ENCODE data around the gene SYAP1.
"Not testable (repeated sequence)": the region's sequence is repeated elsewhere in the genome, so short reads cannot be mapped to it uniquely, and the experiment has no call there.

Gene SYAP1

DNA sequence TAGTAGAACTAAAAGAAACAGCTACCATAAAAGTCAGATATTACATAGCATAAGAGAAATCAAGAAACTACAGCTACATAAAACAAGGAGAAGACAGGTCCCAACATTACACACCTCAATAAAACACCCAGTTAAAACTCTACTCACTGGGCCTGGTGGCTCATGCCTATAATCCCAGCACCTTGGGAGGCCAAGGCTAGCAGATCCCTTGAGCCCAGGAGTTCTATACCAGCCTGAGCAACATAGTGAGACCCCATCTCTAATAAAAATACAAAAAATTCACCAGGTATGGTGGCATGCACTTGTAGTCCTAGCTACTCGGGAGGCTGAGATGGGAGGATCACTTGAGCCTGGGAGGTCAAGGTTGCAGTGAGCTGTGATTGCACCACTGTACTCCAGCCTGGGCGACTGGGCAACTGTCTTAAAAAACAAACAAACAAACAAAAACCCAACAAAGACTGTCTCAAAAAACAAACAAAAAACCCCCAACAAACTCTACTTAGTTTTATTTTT is 51.6 kb downstream of the SYAP1 start:
- no peak overlapping the region for H3K4me3 ChIP-seq (ENCODE audit: low read depth, low read length)
- TF ChIP-seq, protein P1, sequence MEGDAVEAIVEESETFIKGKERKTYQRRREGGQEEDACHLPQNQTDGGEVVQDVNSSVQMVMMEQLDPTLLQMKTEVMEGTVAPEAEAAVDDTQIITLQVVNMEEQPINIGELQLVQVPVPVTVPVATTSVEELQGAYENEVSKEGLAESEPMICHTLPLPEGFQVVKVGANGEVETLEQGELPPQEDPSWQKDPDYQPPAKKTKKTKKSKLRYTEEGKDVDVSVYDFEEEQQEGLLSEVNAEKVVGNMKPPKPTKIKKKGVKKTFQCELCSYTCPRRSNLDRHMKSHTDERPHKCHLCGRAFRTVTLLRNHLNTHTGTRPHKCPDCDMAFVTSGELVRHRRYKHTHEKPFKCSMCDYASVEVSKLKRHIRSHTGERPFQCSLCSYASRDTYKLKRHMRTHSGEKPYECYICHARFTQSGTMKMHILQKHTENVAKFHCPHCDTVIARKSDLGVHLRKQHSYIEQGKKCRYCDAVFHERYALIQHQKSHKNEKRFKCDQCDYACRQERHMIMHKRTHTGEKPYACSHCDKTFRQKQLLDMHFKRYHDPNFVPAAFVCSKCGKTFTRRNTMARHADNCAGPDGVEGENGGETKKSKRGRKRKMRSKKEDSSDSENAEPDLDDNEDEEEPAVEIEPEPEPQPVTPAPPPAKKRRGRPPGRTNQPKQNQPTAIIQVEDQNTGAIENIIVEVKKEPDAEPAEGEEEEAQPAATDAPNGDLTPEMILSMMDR (IDR thresholded peaks at IDR 0.05; ENCODE audit: borderline replicate concordance, insufficient read depth, low read depth, low read length), result no peak

DNA sequence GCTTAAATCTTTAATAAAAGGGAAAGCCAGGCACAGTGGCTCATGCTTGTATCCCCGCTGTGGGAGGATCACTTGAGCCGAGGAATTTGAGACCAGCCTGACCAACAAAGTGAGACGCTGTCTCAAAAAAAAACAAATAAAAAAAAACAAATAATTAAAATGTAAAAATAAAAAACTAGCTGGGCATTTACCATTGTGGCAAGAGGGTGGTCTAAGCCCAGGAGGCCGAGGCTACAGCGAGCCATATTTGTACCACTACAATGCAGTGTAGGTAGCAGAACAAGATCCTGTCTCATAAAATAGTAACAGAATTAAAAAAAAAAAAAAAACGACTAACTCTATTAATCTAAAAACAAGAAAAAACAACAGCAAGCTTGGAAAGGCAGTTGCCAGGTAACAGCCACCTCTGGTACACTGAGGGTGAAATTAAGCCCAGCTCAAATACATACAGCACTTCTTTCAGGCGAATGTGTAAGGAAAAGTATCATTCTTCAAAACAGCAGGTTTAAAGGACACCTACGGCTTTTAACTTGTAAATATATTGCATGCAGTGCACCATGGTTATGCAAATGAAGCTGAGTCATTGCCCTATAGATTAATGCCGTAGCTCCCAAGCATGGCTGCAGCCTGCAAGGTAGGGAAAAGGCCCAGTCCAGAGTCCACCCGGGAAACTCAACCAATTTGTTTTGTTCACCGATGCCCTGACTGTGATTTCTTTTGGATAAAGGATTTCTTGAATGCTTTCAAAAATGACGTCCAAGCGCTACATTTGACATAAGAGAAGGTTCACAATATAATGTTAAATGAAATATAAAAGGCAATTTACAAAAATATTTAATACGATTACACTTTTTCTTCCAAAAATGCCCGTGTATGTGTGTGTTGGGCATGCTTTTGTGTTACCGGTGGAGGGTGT is 52.3 kb downstream of the SYAP1 start:
- no peak overlapping the region for H3K4me3 ChIP-seq (ENCODE audit: low read depth, low read length)
- TF ChIP-seq, protein P1 (IDR thresholded peaks at IDR 0.05; ENCODE audit: borderline replicate concordance, insufficient read depth, low read depth, low read length), result no peak

DNA sequence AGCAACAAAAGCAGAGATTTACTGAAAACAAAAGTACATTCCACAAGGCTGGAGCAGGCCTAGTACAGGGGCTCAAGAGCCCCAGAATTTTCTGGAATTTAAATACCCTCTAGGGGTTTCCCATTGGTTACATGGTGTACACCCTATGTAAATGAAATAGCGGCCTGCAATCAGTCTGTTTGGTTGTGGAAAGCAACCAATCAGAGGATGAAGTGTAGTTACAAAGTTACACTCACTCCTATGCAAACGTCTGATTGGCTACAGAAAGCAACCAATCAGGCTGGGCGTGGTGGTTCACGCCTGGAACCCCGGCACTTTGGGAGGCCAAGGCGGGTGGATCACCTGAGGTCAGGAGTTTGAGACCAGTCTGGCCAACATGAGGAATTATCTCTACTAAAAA is 53.0 kb downstream of the SYAP1 start:
- H3K4me3 ChIP-seq (ENCODE audit: low read depth, low read length), result no peak overlapping the region
- TF ChIP-seq, protein P1 (IDR thresholded peaks at IDR 0.05; ENCODE audit: borderline replicate concordance, insufficient read depth, low read depth, low read length), result no peak

GRCh38 chrX:16774746-16775145 is 55.3 kb downstream of the SYAP1 start:
- H3K4me3 ChIP-seq (ENCODE audit: low read depth, low read length), result no peak overlapping the region
- TF ChIP-seq, protein P1 (IDR thresholded peaks at IDR 0.05; ENCODE audit: borderline replicate concordance, insufficient read depth, low read depth, low read length), result no peak

- TF ChIP-seq, protein P1 (IDR thresholded peaks at IDR 0.05; ENCODE audit: borderline replicate concordance, insufficient read depth, low read depth, low read length), result no peak
- H3K4me3 ChIP-seq (ENCODE audit: low read depth, low read length), result no peak overlapping the region
These were observed 59.1 kb downstream of the SYAP1 start for GRCh38 chrX:16778545-16778944.

GRCh38 chrX:16778993-16779392 is 59.6 kb downstream of the SYAP1 start:
- TF ChIP-seq, protein P1 (IDR thresholded peaks at IDR 0.05; ENCODE audit: borderline replicate concordance, insufficient read depth, low read depth, low read length), result no peak
- H3K4me3 ChIP-seq (ENCODE audit: low read depth, low read length), result no peak overlapping the region

- H3K4me3 ChIP-seq (ENCODE audit: low read depth, low read length), result not testable (repeated sequence)
These were observed 60.4 kb downstream of the SYAP1 start for GRCh38 chrX:16779815-16780214.

All from GM12875 (cell line).